Transverse colon (tissue), 4 donors: ENCODE measurements around the gene OSM.

Source experiments
- POLR2A ChIP-seq: fragments of 450-650 bp; IDR thresholded peaks from one replicate; pipeline ENCODE4 v1.6.1; 2016; ENCODE audit warnings: antibody characterized with exemption, mild to moderate bottlenecking, moderate library complexity
- POLR2AphosphoS5 ChIP-seq, 3 donors: sonication (generic); formaldehyde crosslinking; IDR thresholded peaks; one replicate each; pipeline ENCODE4 v1.6.1; 2016; ENCODE audit warnings: antibody characterized with exemption in 3 of 3
- TF ChIP-seq, protein P1 (sequence below), 5 experiments: fragments of 200-600 bp in 3 of 5; fragments of 450-650 bp in 2 of 5; sonication (generic) in 3 of 5; IDR thresholded peaks; 1 replicate in 2 of 5; 2 replicates in 3 of 5; pipeline ENCODE4 v1.5.1; 2016 to 2017; ENCODE audit warnings: antibody characterized with exemption in 5 of 5, inconsistent platforms in 3 of 5, mild to moderate bottlenecking in 2 of 5, moderate library complexity in 1 of 5

DNA sequence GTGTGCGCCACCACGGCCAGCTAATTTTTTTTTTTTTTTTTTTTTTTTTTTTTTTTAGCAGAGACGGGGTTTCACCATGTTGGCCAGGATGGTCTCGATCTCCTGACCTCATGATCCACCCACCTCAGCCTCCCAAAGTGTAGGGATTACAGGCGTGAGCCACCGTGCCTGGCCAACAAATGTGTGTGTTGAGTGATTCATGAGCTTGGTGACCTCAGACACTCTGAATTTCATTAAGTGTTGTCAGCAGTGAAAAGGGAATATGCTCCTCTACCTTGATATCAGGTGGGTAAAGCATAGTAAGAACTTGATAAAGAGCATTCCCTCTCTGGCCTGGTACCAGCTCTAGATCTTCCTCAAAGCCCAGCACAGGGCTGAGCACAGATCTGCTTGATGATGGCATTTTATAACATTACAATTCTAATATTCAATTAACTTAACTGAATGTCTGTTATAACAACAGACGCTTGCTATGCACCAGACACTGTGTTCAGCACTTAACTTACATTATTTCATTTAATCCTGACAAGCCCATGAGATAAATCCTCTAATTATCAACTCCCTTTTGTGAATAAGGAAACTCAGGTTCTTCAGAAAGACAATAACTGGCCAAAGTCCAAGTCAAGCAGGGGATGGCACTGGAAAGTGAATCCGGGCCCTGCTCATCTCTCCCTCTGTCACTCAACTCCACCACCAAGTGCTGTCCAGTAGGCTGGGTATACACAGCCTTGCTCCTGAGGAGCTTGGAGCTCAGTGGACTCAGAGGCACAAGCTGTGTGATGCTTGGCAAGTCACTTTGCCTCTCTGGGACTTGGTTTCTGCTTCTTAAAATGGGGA is 47.1 kb upstream of the OSM start:
- no peak for TF ChIP-seq POLR2AphosphoS5 (IDR thresholded peaks at IDR 0.05)
- TF ChIP-seq, protein P1, sequence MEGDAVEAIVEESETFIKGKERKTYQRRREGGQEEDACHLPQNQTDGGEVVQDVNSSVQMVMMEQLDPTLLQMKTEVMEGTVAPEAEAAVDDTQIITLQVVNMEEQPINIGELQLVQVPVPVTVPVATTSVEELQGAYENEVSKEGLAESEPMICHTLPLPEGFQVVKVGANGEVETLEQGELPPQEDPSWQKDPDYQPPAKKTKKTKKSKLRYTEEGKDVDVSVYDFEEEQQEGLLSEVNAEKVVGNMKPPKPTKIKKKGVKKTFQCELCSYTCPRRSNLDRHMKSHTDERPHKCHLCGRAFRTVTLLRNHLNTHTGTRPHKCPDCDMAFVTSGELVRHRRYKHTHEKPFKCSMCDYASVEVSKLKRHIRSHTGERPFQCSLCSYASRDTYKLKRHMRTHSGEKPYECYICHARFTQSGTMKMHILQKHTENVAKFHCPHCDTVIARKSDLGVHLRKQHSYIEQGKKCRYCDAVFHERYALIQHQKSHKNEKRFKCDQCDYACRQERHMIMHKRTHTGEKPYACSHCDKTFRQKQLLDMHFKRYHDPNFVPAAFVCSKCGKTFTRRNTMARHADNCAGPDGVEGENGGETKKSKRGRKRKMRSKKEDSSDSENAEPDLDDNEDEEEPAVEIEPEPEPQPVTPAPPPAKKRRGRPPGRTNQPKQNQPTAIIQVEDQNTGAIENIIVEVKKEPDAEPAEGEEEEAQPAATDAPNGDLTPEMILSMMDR (IDR thresholded peaks at IDR 0.05) = no peak
- TF ChIP-seq POLR2A = no peak
